ENCODE results near the gene WFIKKN2. TPM values are rescaled to one million over a fixed set of nuclear protein-coding genes. Genes with fewer than 3 reads are reported as not detected.

The WFIKKN2 gene
- total and polyA plus RNA-seq, 2 experiments from 2014 or later, result not detected

DNA sequence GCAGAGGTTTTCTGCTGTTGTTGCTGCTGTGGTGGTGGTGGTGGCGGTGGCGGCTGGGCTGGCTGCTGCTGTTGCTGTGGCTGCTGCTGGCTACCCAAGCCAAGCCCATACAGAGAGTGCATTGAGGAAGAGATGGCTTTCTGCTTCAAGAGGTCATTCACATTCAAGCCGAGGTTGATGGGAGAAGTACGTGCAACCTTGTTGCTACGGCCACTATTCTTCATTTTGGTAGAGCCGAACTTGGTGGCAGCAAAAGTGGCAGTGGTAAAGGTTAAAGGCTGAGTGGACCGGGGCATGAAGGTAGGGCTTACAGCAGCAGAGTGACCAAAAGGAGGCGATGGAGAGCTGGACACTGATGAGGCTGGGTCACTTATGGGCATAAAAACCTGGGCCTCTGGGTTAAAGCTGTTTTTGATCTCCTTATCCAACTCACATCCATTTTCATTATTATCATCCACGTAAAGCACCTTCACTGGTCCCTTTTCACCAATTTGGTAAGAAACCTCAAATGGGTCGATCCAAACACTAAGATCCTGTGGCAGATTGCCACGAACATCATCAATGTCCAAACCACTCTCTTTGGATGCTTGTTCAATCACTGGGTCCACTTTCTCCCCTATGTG lies 27.9 kb downstream of the WFIKKN2 start:
- Histone ChIP-seq H3K4me1 (ENCODE audit: insufficient read depth) (peaks cover 11% of the 10 kb centered on the region; the same call in 1 of the 2 replicates), H3K4me3 (no peak overlapping the region), H3K79me2 (replicated peaks; ENCODE audit: insufficient read depth) (peaks cover 32% of the 10 kb centered on the region), H3K27me3 (ENCODE audit: insufficient read depth) (no peaks in the 10 kb centered on the region), H3K4me2 (no peak overlapping the region), H3K27ac (ENCODE audit: low read depth) (no peak overlapping the region), H4K20me1 (replicated peaks; ENCODE audit: insufficient read depth) (peaks cover 15% of the 10 kb centered on the region; the same call in 1 of the 2 replicates), H3K9me2 (ENCODE audit: insufficient read depth) (no peaks in the 10 kb centered on the region), H2AFZ (no peak overlapping the region), H3F3A (replicated peaks; ENCODE audit: low read depth) (peaks cover 4% of the 10 kb centered on the region; the same call in 1 of the 2 replicates), H3K36me3 (ENCODE audit: insufficient read depth) (peaks cover 6% of the 10 kb centered on the region; the same call in 1 of the 2 replicates)
- peaks cover 19% of the 10 kb centered on the region for H3K27me3 Mint-ChIP-seq (ENCODE audit: insufficient read depth, low read depth, poor library complexity)
- peaks cover 24% of the 10 kb centered on the region for H3K36me3 Mint-ChIP-seq (ENCODE audit: low read depth)
- TF ChIP-seq POLR2AphosphoS5 (IDR thresholded peaks at IDR 0.05; ENCODE audit: low read depth), result no peak
- TF ChIP-seq, protein P1, sequence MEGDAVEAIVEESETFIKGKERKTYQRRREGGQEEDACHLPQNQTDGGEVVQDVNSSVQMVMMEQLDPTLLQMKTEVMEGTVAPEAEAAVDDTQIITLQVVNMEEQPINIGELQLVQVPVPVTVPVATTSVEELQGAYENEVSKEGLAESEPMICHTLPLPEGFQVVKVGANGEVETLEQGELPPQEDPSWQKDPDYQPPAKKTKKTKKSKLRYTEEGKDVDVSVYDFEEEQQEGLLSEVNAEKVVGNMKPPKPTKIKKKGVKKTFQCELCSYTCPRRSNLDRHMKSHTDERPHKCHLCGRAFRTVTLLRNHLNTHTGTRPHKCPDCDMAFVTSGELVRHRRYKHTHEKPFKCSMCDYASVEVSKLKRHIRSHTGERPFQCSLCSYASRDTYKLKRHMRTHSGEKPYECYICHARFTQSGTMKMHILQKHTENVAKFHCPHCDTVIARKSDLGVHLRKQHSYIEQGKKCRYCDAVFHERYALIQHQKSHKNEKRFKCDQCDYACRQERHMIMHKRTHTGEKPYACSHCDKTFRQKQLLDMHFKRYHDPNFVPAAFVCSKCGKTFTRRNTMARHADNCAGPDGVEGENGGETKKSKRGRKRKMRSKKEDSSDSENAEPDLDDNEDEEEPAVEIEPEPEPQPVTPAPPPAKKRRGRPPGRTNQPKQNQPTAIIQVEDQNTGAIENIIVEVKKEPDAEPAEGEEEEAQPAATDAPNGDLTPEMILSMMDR (conservative IDR thresholded peaks at IDR 0.05; ENCODE audit: low read depth in 2 of 2), result peak; percentile 69 to 79
- DNase-seq (ENCODE audit: low spot score) (peak; percentile 79), ATAC-seq (no peak)
- H3K4me3 Mint-ChIP-seq, result peak overlapping the region; percentile 98; the same call in 2 of the 3 replicates
- peaks cover 28% of the 10 kb centered on the region for H3K4me1 Mint-ChIP-seq
- H3K9me3 Mint-ChIP-seq, result no peaks in the 10 kb centered on the region; the same call in 2 of the 3 replicates
- no peak overlapping the region for H3K27ac Mint-ChIP-seq

- Histone ChIP-seq H3K27me3 (ENCODE audit: insufficient read depth) (no peaks in the 10 kb centered on the region), H4K20me1 (replicated peaks; ENCODE audit: insufficient read depth) (peaks cover 15% of the 10 kb centered on the region; the same call in 1 of the 2 replicates), H3F3A (replicated peaks; ENCODE audit: low read depth) (peaks cover 4% of the 10 kb centered on the region; the same call in 1 of the 2 replicates), H3K79me2 (replicated peaks; ENCODE audit: insufficient read depth) (peaks cover 32% of the 10 kb centered on the region), H2AFZ (no peak overlapping the region), H3K4me1 (ENCODE audit: insufficient read depth) (peaks cover 17% of the 10 kb centered on the region; the same call in 1 of the 2 replicates), H3K36me3 (ENCODE audit: insufficient read depth) (peaks cover 6% of the 10 kb centered on the region; the same call in 1 of the 2 replicates), H3K9me2 (ENCODE audit: insufficient read depth) (no peaks in the 10 kb centered on the region), H3K4me3 (peak overlapping the region; percentile 80), H3K4me2 (peak overlapping the region; percentile 91), H3K27ac (ENCODE audit: low read depth) (no peak overlapping the region)
- H3K36me3 Mint-ChIP-seq (ENCODE audit: low read depth), result peaks cover 24% of the 10 kb centered on the region
- H3K4me3 Mint-ChIP-seq, result peak overlapping the region; percentile 98
- no peak for ATAC-seq
- H3K9me3 Mint-ChIP-seq, result no peaks in the 10 kb centered on the region; the same call in 2 of the 3 replicates
- no peak overlapping the region for H3K27ac Mint-ChIP-seq
- no peak for DNase-seq (ENCODE audit: low spot score)
- peaks cover 32% of the 10 kb centered on the region for H3K4me1 Mint-ChIP-seq
- peaks cover 19% of the 10 kb centered on the region for H3K27me3 Mint-ChIP-seq (ENCODE audit: insufficient read depth, low read depth, poor library complexity)
- no peak for TF ChIP-seq ZNF331 (CRISPR knock-in tag; IDR thresholded peaks at IDR 0.05; ENCODE audit: low read depth)
- no peak for TF ChIP-seq ZNF462 (CRISPR knock-in tag; IDR thresholded peaks at IDR 0.05)
- no peak for TF ChIP-seq STAT1 (IDR thresholded peaks at IDR 0.05; ENCODE audit: unreplicated experiment)
- TF ChIP-seq EZH2phosphoT487 (IDR thresholded peaks at IDR 0.05; ENCODE audit: unreplicated experiment), result no peak
- TF ChIP-seq CREB1 (CRISPR knock-in tag; IDR thresholded peaks at IDR 0.05; ENCODE audit: low read depth), result no peak
- no peak for TF ChIP-seq REST (IDR thresholded peaks at IDR 0.05; ENCODE audit: unreplicated experiment)
- TF ChIP-seq NANOG (IDR thresholded peaks at IDR 0.05; ENCODE audit: borderline replicate concordance), result no peak
Observed at GRCh38 chr17:50863931-50864330, 28.5 kb downstream of the WFIKKN2 start.

Data from GM23338 (cell line).